NCI-H128 (cell line): ENCODE measurements around the gene UNC45B.
"Not testable (repeated sequence)": the region's sequence is repeated elsewhere in the genome, so short reads cannot be mapped to it uniquely, and the experiment has no call there.

Experiments
- DNase-seq: peaks from one replicate; lab custom pipeline; 2025; ENCODE audit not compliant: unreplicated experiment; lab: John Stamatoyannopoulos, UW

The UNC45B gene

GRCh38 chr17:35147375-35147905 is at the start of gene UNC45B:
UNC45B (plus strand) TSS chr17:35147817; CDS start chr17:35148264, 447 bp downstream.
- DNase-seq, result no peak

- no peak for DNase-seq
Measured at GRCh38 chr17:35099908-35100307, 47.7 kb upstream of the UNC45B start.

GRCh38 chr17:35101036-35101435 is 46.6 kb upstream of the UNC45B start:
- no peak for DNase-seq

- DNase-seq, result no peak
Measured at GRCh38 chr17:35101725-35102124, 45.9 kb upstream of the UNC45B start.

- DNase-seq, result no peak
Measured at GRCh38 chr17:35103271-35103670, 44.3 kb upstream of the UNC45B start.

- DNase-seq, result no peak
Measured at GRCh38 chr17:35104844-35105450, 42.7 kb upstream of the UNC45B start.

- DNase-seq, result not testable (repeated sequence)
Measured at GRCh38 chr17:35110791-35111190, 36.8 kb upstream of the UNC45B start.

- DNase-seq, result no peak
Measured at GRCh38 chr17:35116845-35117244, 30.8 kb upstream of the UNC45B start.

- no peak for DNase-seq
Measured at GRCh38 chr17:35117984-35118383, 29.6 kb upstream of the UNC45B start.

GRCh38 chr17:35119370-35120165 is 28.0 kb upstream of the UNC45B start, which contains the start of gene RAD51D:
RAD51D (minus strand) TSS chr17:35119860; CDS start chr17:35119613, 247 bp downstream.
- peak; percentile 39 for DNase-seq

GRCh38 chr17:35121315-35121714 is 26.3 kb upstream of the UNC45B start, which contains the start of gene FNDC8:
FNDC8 (plus strand) TSS chr17:35121615; CDS start chr17:35121694, 79 bp downstream.
- no peak for DNase-seq

- DNase-seq, result no peak
Measured at GRCh38 chr17:35127751-35128514, 19.7 kb upstream of the UNC45B start.

GRCh38 chr17:35129154-35129972 is 18.3 kb upstream of the UNC45B start:
- DNase-seq, result no peak

GRCh38 chr17:35129973-35130351 is 17.7 kb upstream of the UNC45B start:
- no peak for DNase-seq

- no peak for DNase-seq
Measured at GRCh38 chr17:35130392-35130791, 17.2 kb upstream of the UNC45B start.

- DNase-seq, result no peak
Measured at GRCh38 chr17:35132099-35132498, 15.5 kb upstream of the UNC45B start.

- no peak for DNase-seq
Measured at GRCh38 chr17:35132816-35133550, 14.6 kb upstream of the UNC45B start.

GRCh38 chr17:35135322-35135721 is 12.3 kb upstream of the UNC45B start:
- DNase-seq, result no peak

- DNase-seq, result no peak
Measured at GRCh38 chr17:35138218-35138617, 9.4 kb upstream of the UNC45B start.
